Measurements from ENCODE around the gene APBB1. TPM values are rescaled to one million over a fixed set of nuclear protein-coding genes. Genes with fewer than 3 reads are reported as not detected.

Gene APBB1
- total and polyA plus RNA-seq, 2 of the 4 experiments (the other 2 are of a cell fraction) = 39.4 to 44.1 TPM

- no peak overlapping the region for H2BK15ac ChIP-seq (ENCODE audit: low read depth, low read length)
- H3K4ac ChIP-seq (ENCODE audit: low read depth, low read length) = peak overlapping the region; percentile 57; the same call in 1 of the 2 replicates
- H2AK9ac ChIP-seq (replicated peaks; ENCODE audit: low read depth, low read length, poor library complexity) = no peak overlapping the region
- no peaks in the 10 kb centered on the region for H3K9me3 ChIP-seq (ENCODE audit: control insufficient read depth, insufficient read depth, low read length)
- peak overlapping the region; percentile 39 for H2AK5ac ChIP-seq (ENCODE audit: low read depth, low read length)
- DNase-seq (no peak), ATAC-seq (ENCODE audit: low read depth) (no peak; the same call in 1 of the 2 replicates)
- no peak overlapping the region for H2AFZ ChIP-seq (replicated peaks; ENCODE audit: low read length, poor library complexity)
- H3K14ac ChIP-seq (replicated peaks; ENCODE audit: low read depth, low read length) = 0 out of 2 replicates have a peak overlapping the region, but pooled peaks have one; percentile 11
- H3K18ac ChIP-seq (ENCODE audit: low read depth, low read length) = no peak overlapping the region
- H4K20me1 ChIP-seq (ENCODE audit: insufficient read depth, low read length) = no peaks in the 10 kb centered on the region; the same call in 1 of the 2 replicates
- H3K56ac ChIP-seq (ENCODE audit: extremely low read depth, insufficient read depth, low read length) = no peak overlapping the region
- peak overlapping the region; percentile 63; the same call in 1 of the 2 replicates for H3K23ac ChIP-seq (ENCODE audit: low read depth, low read length)
- peak overlapping the region; percentile 28; the same call in 1 of the 2 replicates for H4K91ac ChIP-seq (ENCODE audit: insufficient read depth, low read depth, low read length)
- H3K4me2 ChIP-seq (ENCODE audit: low read depth, low read length) = no peak overlapping the region
- peak overlapping the region; percentile 4; the same call in 1 of the 2 replicates for H3K27ac ChIP-seq (ENCODE audit: insufficient read depth, low read length)
- H4K5ac ChIP-seq (ENCODE audit: low read depth, low read length) = no peak overlapping the region
- POLR2A ChIA-PET (ENCODE audit: unreplicated experiment) = no interaction called here
- no peak for TF ChIP-seq RAD21 (IDR thresholded peaks at IDR 0.05; ENCODE audit: low read length)
- no peak for TF ChIP-seq BHLHE40 (IDR thresholded peaks at IDR 0.05; ENCODE audit: low read depth, low read length)
- no peak for TF ChIP-seq POLR2A (IDR thresholded peaks at IDR 0.05; ENCODE audit: low read depth, low read length)
- no peak for TF ChIP-seq RFX5 (IDR thresholded peaks at IDR 0.05; ENCODE audit: low read depth, low read length)
- no peak for TF ChIP-seq CHD1 (IDR thresholded peaks at IDR 0.05; ENCODE audit: low read depth, low read length)
- TF ChIP-seq FOS (IDR thresholded peaks at IDR 0.05; ENCODE audit: low read depth, low read length) = no peak
- TF ChIP-seq RCOR1 (IDR thresholded peaks at IDR 0.05; ENCODE audit: insufficient replicate concordance, low read length) = no peak
- no peak for TF ChIP-seq SMC3 (IDR thresholded peaks at IDR 0.05; ENCODE audit: low read depth, low read length)
- no peak for TF ChIP-seq MXI1 (IDR thresholded peaks at IDR 0.05; ENCODE audit: borderline replicate concordance, low read depth, low read length)
- TF ChIP-seq ELK1 (IDR thresholded peaks at IDR 0.05; ENCODE audit: borderline replicate concordance, low read depth, low read length) = no peak
- TF ChIP-seq MAZ (IDR thresholded peaks at IDR 0.05; ENCODE audit: borderline replicate concordance, low read depth, low read length) = no peak
- TF ChIP-seq NFE2L2 (IDR thresholded peaks at IDR 0.05; ENCODE audit: low read depth, low read length) = no peak
- TF ChIP-seq CTCF (conservative IDR thresholded peaks at IDR 0.05; ENCODE audit: low read depth, low read length) = no peak
- no peak for TF ChIP-seq USF2 (IDR thresholded peaks at IDR 0.05; ENCODE audit: low read depth, low read length)
- no TSS peak for BruUV-seq (replicated peaks)
- peak overlapping the region in 1 of 2 experiments; percentile 16; a peak in 1 of 4 replicates for H4K8ac ChIP-seq (ENCODE audit: low read depth in 2 of 2, low read length in 2 of 2)
- H2BK120ac ChIP-seq (ENCODE audit: low read depth, low read length) = peak overlapping the region; percentile 28; the same call in 1 of the 2 replicates
- in situ Hi-C loops (cut with MboI; ENCODE audit: low sequenced_read_pairs) (no loop called here), dilution Hi-C loops (cut with HindIII; ENCODE audit: low sequenced_read_pairs, unreplicated experiment) (no loop called here), intact Hi-C loops (cut with micrococcal nuclease) (no loop called here)
- no peak overlapping the region for H3K4me3 ChIP-seq (ENCODE audit: insufficient read depth, low read depth, low read length)
- no peak overlapping the region for H2BK20ac ChIP-seq (ENCODE audit: low read depth, low read length)
- peaks cover 43% of the 10 kb centered on the region for H3K36me3 ChIP-seq (ENCODE audit: control insufficient read depth, insufficient read depth, low read length)
- CTCF ChIA-PET = interaction anchor here (0.5 kb wide), 1 partner anchor 25 kb away, joined by 3 read pairs; no protein-coding TSS in a partner anchor
- 17% methylated on average over 1 of the region's 1 CpG; no CpG with 5 or more reads in 1 of the 2 experiments for WGBS, 2 experiments (ENCODE audit: extremely low coverage in 2 of 2, insufficient read length in 1 of 2)
- peak overlapping the region; percentile 18 for H2BK5ac ChIP-seq (ENCODE audit: low read depth, low read length, poor library complexity, severe bottlenecking)
- peaks cover 41% of the 10 kb centered on the region for H3K9me1 ChIP-seq (ENCODE audit: insufficient read depth, low read length)
- H3K4me1 ChIP-seq (ENCODE audit: control insufficient read depth, insufficient read depth, low read length) = peaks cover 9% of the 10 kb centered on the region
- H3K27me3 ChIP-seq (ENCODE audit: control insufficient read depth, insufficient read depth, low read length) = no peaks in the 10 kb centered on the region
- peaks cover 5 to 8% of the 10 kb centered on the region in 2 experiments; a peak in 1 of 4 replicates for H3K79me1 ChIP-seq (ENCODE audit: low read depth in 1 of 2, low read length in 2 of 2)
- H3K9ac ChIP-seq (ENCODE audit: low read depth, low read length) = no peak overlapping the region
These were observed 21.7 kb downstream of the APBB1 start for GRCh38 chr11:6397156-6397555.
